IMR-90 (cell line): Measurements from ENCODE around the gene SGSM2.

Source experiments
- CEBPB ChIP-seq: IDR thresholded peaks from 2 replicates; pipeline ENCODE4 v1.6.1; 2012; ENCODE audit warnings: low read depth, low read length, improper control_type of control experiment
- CHD1 ChIP-seq: IDR thresholded peaks from 2 replicates; pipeline ENCODE4 v1.6.1; 2012; ENCODE audit warnings: low read depth, low read length, improper control_type of control experiment
- FOS ChIP-seq: fragments of 150-350 bp; IDR thresholded peaks from 2 replicates; pipeline ENCODE4 v1.6.1; 2016; ENCODE audit warnings: low read depth, low read length
- MAFK ChIP-seq: IDR thresholded peaks from 2 replicates; pipeline ENCODE4 v1.6.1; 2012; ENCODE audit warnings: low read depth, low read length, improper control_type of control experiment
- MAZ ChIP-seq: IDR thresholded peaks from 2 replicates; pipeline ENCODE4 v1.6.1; 2012; ENCODE audit warnings: low read depth, mild to moderate bottlenecking, low read length, improper control_type of control experiment, moderate library complexity, borderline replicate concordance
- MXI1 ChIP-seq: IDR thresholded peaks from 2 replicates; pipeline ENCODE4 v1.6.1; 2012; ENCODE audit warnings: low read depth, mild to moderate bottlenecking, low read length, moderate library complexity, borderline replicate concordance
- POLR2A ChIP-seq: IDR thresholded peaks from 2 replicates; pipeline ENCODE4 v1.6.1; 2012; ENCODE audit warnings: mild to moderate bottlenecking, low read depth, low read length
- RAD21 ChIP-seq: IDR thresholded peaks from 2 replicates; pipeline ENCODE4 v1.6.1; 2012; ENCODE audit warnings: low read length, improper control_type of control experiment
- RCOR1 ChIP-seq: IDR thresholded peaks from 2 replicates; pipeline ENCODE4 v1.6.1; 2012; ENCODE audit warnings: mild to moderate bottlenecking, low read length, improper control_type of control experiment; ENCODE audit not compliant: insufficient replicate concordance
- RFX5 ChIP-seq: IDR thresholded peaks from 2 replicates; pipeline ENCODE4 v1.8.0; 2012; ENCODE audit warnings: low read depth, mild to moderate bottlenecking, low read length, moderate library complexity
- TF ChIP-seq, protein P1 (sequence below): conservative IDR thresholded peaks from 2 replicates; pipeline ENCODE4 v1.5.1; 2012; ENCODE audit warnings: mild to moderate bottlenecking, low read depth, low read length, improper control_type of control experiment
- TF ChIP-seq, protein P2 (sequence below): fragments of 150-350 bp; IDR thresholded peaks from 2 replicates; pipeline ENCODE4 v1.6.1; 2016; ENCODE audit warnings: low read depth, mild to moderate bottlenecking, low read length, moderate library complexity, borderline replicate concordance

DNA sequence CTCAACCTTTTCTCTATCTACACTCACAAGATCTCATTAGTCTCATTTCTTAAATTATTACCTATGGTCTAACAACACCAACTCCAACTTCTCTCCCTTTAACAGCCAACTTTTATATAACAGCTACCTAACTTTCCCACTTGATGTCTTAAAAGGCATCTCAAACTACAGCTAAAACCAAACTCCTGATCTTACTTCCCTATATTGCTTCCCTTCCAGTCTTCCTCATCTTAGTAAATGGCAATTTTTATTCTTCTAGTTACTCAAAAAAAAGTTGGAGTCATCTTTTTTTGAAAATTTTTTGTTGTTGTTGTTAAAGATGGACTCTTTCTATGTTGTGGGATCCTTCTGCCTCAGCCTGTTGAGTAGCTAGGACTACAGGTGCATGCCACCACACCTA lies 18.2 kb upstream of the SGSM2 start:
- TF ChIP-seq, protein P1, sequence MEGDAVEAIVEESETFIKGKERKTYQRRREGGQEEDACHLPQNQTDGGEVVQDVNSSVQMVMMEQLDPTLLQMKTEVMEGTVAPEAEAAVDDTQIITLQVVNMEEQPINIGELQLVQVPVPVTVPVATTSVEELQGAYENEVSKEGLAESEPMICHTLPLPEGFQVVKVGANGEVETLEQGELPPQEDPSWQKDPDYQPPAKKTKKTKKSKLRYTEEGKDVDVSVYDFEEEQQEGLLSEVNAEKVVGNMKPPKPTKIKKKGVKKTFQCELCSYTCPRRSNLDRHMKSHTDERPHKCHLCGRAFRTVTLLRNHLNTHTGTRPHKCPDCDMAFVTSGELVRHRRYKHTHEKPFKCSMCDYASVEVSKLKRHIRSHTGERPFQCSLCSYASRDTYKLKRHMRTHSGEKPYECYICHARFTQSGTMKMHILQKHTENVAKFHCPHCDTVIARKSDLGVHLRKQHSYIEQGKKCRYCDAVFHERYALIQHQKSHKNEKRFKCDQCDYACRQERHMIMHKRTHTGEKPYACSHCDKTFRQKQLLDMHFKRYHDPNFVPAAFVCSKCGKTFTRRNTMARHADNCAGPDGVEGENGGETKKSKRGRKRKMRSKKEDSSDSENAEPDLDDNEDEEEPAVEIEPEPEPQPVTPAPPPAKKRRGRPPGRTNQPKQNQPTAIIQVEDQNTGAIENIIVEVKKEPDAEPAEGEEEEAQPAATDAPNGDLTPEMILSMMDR, result no peak
- TF ChIP-seq POLR2A (no peak), RCOR1 (no peak), FOS (no peak), RFX5 (no peak), CHD1 (no peak), CEBPB (no peak), MAFK (no peak), MAZ (no peak), RAD21 (no peak), MXI1 (no peak)
- TF ChIP-seq, protein P2, sequence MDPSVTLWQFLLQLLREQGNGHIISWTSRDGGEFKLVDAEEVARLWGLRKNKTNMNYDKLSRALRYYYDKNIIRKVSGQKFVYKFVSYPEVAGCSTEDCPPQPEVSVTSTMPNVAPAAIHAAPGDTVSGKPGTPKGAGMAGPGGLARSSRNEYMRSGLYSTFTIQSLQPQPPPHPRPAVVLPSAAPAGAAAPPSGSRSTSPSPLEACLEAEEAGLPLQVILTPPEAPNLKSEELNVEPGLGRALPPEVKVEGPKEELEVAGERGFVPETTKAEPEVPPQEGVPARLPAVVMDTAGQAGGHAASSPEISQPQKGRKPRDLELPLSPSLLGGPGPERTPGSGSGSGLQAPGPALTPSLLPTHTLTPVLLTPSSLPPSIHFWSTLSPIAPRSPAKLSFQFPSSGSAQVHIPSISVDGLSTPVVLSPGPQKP, result no peak
